Measurements from ENCODE around the gene DGKQ. TPM values are rescaled to one million over a fixed set of nuclear protein-coding genes. Genes with fewer than 3 reads are reported as not detected.

Gene DGKQ
- total and polyA plus RNA-seq, 2 of the 13 experiments (the other 11 are each of a cell fraction or from before 2014, with no cell fraction given): 4.5 to 7.2 TPM

- TF ChIP-seq ZBTB7B (CRISPR knock-in tag; IDR thresholded peaks at IDR 0.05) (0 out of 2 replicates have a peak, but pooled peaks have one; percentile 35), SMC3 (IDR thresholded peaks at IDR 0.05; ENCODE audit: low read length) (no peak), CSRNP2 (CRISPR knock-in tag; conservative IDR thresholded peaks at IDR 0.05; ENCODE audit: low read depth) (no peak), ZZZ3 (CRISPR knock-in tag; IDR thresholded peaks at IDR 0.05; ENCODE audit: borderline replicate concordance) (peak; percentile 29; the same call in 1 of the 2 replicates), RFXAP (CRISPR knock-in tag; IDR thresholded peaks at IDR 0.05; ENCODE audit: borderline replicate concordance) (peak; percentile 49; the same call in 1 of the 2 replicates), ZNF543 (CRISPR knock-in tag; IDR thresholded peaks at IDR 0.05) (no peak; the same call in 1 of the 2 replicates), ZBTB3 (CRISPR knock-in tag; IDR thresholded peaks at IDR 0.05; ENCODE audit: borderline replicate concordance, low read depth) (peak; percentile 75; the same call in 1 of the 2 replicates), ZNF710 (CRISPR knock-in tag; IDR thresholded peaks at IDR 0.05; ENCODE audit: borderline replicate concordance) (no peak; the same call in 1 of the 2 replicates), ZFP36 (IDR thresholded peaks at IDR 0.05; ENCODE audit: borderline replicate concordance, low read depth, low read length, partially characterized antibody) (no peak), ZBTB42 (CRISPR knock-in tag; IDR thresholded peaks at IDR 0.05) (peak; percentile 55), ZNF276 (CRISPR knock-in tag; IDR thresholded peaks at IDR 0.05; ENCODE audit: low read depth) (peak; percentile 80; the same call in 1 of the 2 replicates), ZNF580 (CRISPR knock-in tag; IDR thresholded peaks at IDR 0.05; ENCODE audit: borderline replicate concordance, low read depth) (peak; percentile 86), KLF12 (CRISPR knock-in tag; IDR thresholded peaks at IDR 0.05; ENCODE audit: borderline replicate concordance) (0 out of 2 replicates have a peak, but pooled peaks have one; percentile 12), TIGD3 (CRISPR knock-in tag; IDR thresholded peaks at IDR 0.05; ENCODE audit: borderline replicate concordance) (peak; percentile 94; the same call in 1 of the 2 replicates), TEAD3 (CRISPR knock-in tag; optimal IDR thresholded peaks at IDR 0.05; ENCODE audit: borderline replicate concordance) (peak; percentile 91), ATAD3A (CRISPR knock-in tag; IDR thresholded peaks at IDR 0.05) (no peak), MED13 (CRISPR knock-in tag; IDR thresholded peaks at IDR 0.05) (no peak), ZNF101 (CRISPR knock-in tag; IDR thresholded peaks at IDR 0.05; ENCODE audit: borderline replicate concordance, low read depth) (no peak), ZNF878 (CRISPR knock-in tag; IDR thresholded peaks at IDR 0.05) (peak; percentile 43), ZNF124 (CRISPR knock-in tag; IDR thresholded peaks at IDR 0.05) (no peak), NR2F1 (CRISPR knock-in tag; IDR thresholded peaks at IDR 0.05) (peak; percentile 91 to 95), ZNF891 (CRISPR knock-in tag; IDR thresholded peaks at IDR 0.05) (0 out of 2 replicates have a peak, but pooled peaks have one; percentile 14)
Measured at GRCh38 chr4:992297-993110, 19.1 kb upstream of the DGKQ start (continued).
